Measurements from ENCODE around the gene PIP5K1B.

- TF ChIP-seq, protein P1, sequence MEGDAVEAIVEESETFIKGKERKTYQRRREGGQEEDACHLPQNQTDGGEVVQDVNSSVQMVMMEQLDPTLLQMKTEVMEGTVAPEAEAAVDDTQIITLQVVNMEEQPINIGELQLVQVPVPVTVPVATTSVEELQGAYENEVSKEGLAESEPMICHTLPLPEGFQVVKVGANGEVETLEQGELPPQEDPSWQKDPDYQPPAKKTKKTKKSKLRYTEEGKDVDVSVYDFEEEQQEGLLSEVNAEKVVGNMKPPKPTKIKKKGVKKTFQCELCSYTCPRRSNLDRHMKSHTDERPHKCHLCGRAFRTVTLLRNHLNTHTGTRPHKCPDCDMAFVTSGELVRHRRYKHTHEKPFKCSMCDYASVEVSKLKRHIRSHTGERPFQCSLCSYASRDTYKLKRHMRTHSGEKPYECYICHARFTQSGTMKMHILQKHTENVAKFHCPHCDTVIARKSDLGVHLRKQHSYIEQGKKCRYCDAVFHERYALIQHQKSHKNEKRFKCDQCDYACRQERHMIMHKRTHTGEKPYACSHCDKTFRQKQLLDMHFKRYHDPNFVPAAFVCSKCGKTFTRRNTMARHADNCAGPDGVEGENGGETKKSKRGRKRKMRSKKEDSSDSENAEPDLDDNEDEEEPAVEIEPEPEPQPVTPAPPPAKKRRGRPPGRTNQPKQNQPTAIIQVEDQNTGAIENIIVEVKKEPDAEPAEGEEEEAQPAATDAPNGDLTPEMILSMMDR (IDR thresholded peaks at IDR 0.05; ENCODE audit: low read length) = no peak
- TF ChIP-seq EZH2 (optimal IDR thresholded peaks at IDR 0.05; ENCODE audit: low read depth, low read length) = no peak
Measured at GRCh38 chr9:68947842-68948569, 243.0 kb downstream of the PIP5K1B start.

All from MM.1S (cell line).